ENCODE results near the gene MSS51. TPM values are rescaled to one million over a fixed set of nuclear protein-coding genes. Genes with fewer than 3 reads are reported as not detected.
"Not testable (repeated sequence)": the region's sequence is repeated elsewhere in the genome, so short reads cannot be mapped to it uniquely, and the experiment has no call there.

MSS51 gene
- total RNA-seq, 2 donors from 2014 or later: 2.1 to 2.2 TPM

GRCh38 chr10:73424478-73424877, 8.9 kb downstream of the MSS51 start:
- no peak for DNase-seq (ENCODE audit: low spot score)
- intact Hi-C loops (cut with DNase I): no loop called here

DNA sequence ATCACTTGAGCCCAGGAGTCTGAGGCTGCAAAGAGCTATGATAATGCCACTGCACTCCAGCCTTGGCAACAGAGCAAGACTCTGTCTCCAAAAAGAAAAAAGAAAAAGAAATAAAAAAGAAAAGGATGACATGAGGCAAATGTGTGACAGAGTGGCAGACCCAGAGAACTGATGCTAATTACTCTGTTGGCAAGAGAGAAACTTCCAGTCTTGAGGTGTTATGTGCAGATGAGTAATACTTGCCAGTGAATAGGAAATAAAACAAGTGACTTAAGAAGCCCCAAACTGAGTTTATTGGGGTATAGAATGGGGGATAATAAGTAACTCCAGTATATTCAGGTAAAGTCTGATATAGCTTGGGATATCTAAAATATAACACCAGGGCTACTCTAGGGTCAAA, 10.1 kb downstream of the MSS51 start:
- DNase-seq (ENCODE audit: low spot score): no peak
- intact Hi-C loops (cut with DNase I): no loop called here

DNA sequence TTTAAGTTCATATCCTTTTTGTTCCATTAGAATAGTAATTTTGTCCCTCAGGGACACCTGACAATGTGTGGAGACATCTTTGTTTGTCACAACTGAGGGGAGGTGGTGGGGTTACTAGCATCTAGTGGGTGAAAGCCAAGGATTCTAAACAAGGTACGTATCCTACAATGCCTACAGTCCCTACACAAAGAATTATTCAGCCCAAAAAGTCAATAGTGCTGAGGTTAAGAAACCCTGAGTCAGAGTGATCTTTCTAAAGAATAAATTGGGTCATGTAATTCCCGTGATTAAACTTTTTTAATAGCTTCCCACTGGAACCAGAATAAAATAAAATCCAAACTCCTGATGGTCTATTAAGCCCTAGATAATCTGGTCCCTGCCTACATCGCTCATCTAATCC, 16.8 kb downstream of the MSS51 start:
- intact Hi-C loops (cut with DNase I): no loop called here
- no peak for DNase-seq (ENCODE audit: low spot score)

DNA sequence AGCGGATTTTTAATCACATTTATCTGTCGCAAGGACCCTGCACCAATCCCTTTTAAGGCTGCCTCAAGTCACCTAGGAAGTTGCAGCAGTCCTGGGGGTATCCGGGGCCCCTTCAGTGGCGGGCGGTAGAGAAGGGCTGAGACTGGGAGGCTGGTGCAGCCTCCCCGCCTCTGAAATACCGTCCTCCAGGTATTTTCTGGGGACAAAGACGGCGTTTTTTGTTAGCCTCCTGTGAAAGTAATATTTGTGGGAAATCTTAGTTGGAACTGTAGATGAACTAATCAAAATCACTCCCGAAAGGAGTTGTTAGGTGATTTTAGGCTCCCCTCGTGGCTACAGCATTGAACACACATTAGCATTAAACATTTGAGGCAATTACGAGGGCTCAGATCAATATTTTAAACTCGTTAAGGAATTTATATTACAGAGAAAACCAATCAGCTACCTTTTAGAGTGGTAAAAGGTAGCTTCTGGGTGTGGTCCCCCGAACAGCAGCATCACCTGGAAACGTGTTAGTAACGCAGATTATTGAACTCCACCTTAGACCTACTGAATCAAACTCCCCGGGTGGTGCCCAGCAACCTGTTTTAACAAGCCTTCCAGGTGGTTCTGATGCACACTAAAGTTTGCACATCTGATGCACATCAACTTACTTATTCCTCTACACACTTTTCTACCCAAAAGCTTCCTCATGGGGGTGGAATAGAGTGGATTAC, 19.0 kb downstream of the MSS51 start:
- intact Hi-C loops (cut with DNase I): no loop called here
- DNase-seq (ENCODE audit: low spot score): no peak

DNA sequence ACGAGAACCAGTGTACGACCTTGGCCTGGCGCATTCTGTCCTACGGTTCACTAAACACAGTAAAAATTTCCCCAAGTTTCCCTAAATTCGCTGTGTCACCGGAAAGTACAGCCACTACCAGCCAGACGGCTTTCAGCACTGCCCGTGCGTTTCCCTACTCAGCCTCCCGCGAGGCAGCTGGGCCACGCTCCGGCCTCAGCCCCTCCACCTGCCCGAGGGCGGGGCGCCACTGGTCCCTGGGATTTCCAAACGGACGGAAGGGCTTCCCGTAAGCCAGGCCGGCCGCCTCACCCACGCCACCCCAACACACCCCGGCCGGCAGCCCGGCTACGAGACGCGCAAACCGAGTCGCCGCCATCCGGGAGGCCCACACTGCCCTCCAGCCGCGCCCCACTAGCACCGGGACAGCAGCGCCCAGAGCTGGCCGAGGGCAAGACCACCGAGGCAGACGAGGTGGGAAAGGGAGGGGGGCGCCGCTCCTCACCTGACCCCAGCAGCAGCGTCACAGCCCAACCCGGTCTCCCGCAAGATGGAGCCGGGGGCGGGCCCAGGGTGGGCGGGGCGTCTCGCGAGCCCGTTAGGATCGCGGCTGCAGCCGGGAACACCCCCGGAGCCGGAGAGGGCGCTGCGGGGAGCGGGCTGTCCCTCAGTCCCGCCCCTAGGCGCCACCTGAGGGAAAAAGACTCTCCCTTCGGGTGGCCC, 19.7 kb downstream of the MSS51 start, which contains the start of gene ANXA7:
TSS of gene ANXA7 (minus strand) at position 531 of the 702 bp plus-strand sequence. CDS start 13,202 bp downstream, outside the sequence.
- DNase-seq (ENCODE audit: low spot score): peak; percentile 98
- intact Hi-C loops (cut with DNase I): no loop called here

- DNase-seq (ENCODE audit: low spot score): no peak
- intact Hi-C loops (cut with DNase I): no loop called here
These were observed 20.2 kb downstream of the MSS51 start for GRCh38 chr10:73413108-73413527.

DNA sequence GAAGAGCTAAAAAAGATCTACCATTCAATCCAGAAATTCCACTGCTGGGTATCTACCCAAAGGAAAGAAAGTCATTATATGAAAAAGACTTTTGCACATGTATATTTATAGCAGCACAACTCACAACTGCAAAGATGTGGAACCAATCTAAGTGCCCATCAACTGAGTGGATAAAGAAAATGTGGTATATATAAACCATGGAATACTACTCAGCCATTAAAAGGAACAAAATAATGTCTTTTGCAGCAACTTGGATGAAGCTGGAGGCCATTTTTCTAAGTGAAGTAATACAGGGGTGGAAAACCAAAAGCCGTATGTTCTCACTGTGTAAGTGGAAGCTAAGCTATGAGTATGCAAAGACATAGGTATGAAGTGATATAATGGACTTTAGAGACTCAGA, 22.5 kb downstream of the MSS51 start:
- intact Hi-C loops (cut with DNase I): no loop called here
- no peak for DNase-seq (ENCODE audit: low spot score)

- no peak for DNase-seq (ENCODE audit: low spot score)
- intact Hi-C loops (cut with DNase I): no loop called here
These were observed 24.3 kb downstream of the MSS51 start for GRCh38 chr10:73408978-73409521.

GRCh38 chr10:73408061-73408460, 25.3 kb downstream of the MSS51 start:
- intact Hi-C loops (cut with DNase I): no loop called here
- DNase-seq (ENCODE audit: low spot score): no peak

DNA sequence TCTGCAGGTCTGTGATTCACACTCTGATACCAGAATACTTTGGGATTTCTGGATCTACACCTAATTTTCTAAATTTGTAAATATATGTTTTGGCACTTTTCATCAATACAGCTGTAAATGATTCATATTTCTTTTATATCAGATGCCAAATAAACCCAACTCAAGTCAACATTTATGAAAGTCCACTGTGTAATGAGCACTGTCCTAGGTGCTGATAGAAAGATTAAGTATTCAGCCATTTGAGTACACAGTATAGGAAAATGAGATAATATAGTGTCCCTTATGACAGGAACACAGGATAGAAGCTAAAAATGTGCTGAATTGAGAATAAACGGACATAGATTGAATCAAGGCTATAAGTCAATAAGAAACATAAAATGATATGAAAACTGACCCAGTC, 25.9 kb downstream of the MSS51 start:
- no peak for DNase-seq (ENCODE audit: low spot score)
- intact Hi-C loops (cut with DNase I): no loop called here

GRCh38 chr10:73406846-73407245, 26.5 kb downstream of the MSS51 start:
- DNase-seq (ENCODE audit: low spot score): no peak
- intact Hi-C loops (cut with DNase I): no loop called here

DNA sequence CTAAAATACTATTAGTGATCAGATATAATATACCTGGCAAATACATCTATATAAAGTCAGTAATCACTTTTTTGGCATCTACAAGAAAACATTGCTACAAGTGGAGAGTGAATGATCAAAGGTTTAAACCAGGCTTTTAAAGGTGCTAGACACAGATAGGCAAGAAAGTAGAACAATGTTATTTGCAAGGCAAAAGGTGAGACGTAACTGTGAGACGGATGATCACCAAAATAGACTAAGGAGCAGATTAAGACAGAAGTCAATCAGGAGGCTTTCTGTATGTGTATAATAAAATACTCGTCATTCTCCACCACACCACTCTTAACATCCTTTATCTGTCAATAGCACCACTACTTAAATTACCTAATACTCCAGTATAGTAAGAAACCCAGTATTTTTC, 27.8 kb downstream of the MSS51 start:
- no peak for DNase-seq (ENCODE audit: low spot score)
- intact Hi-C loops (cut with DNase I): no loop called here

DNA sequence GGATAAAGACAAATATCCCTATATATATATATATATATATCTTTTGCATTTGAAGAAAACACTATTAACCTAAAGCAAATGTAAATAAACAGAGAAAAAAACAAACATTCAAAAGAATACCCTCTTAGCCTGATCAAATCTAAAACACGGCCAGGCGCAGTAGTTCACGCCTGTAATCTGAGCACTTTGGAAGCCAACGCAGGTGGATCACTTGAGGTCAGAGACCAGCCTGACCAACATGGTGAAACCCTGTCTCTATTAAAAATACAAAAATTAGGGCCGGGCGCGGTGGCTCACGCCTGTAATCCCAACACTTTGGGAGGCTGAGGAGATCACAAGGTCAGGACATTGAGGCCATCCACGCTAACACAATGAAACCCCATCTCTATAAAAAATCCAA, 28.7 kb downstream of the MSS51 start:
- intact Hi-C loops (cut with DNase I): no loop called here
- no peak for DNase-seq (ENCODE audit: low spot score)

GRCh38 chr10:73401636-73402035, 31.7 kb downstream of the MSS51 start:
- DNase-seq (ENCODE audit: low spot score): no peak
- intact Hi-C loops (cut with DNase I): no loop called here

- DNase-seq (ENCODE audit: low spot score): no peak
- intact Hi-C loops (cut with DNase I): no loop called here
These were observed 34.3 kb downstream of the MSS51 start for GRCh38 chr10:73399063-73399462.

- DNase-seq (ENCODE audit: low spot score): no peak
- intact Hi-C loops (cut with DNase I): no loop called here
These were observed 35.3 kb downstream of the MSS51 start for GRCh38 chr10:73398024-73398423.

- DNase-seq (ENCODE audit: low spot score); intact Hi-C loops (cut with DNase I): not testable (repeated sequence)
These were observed 39.0 kb downstream of the MSS51 start for GRCh38 chr10:73394325-73394724.

DNA sequence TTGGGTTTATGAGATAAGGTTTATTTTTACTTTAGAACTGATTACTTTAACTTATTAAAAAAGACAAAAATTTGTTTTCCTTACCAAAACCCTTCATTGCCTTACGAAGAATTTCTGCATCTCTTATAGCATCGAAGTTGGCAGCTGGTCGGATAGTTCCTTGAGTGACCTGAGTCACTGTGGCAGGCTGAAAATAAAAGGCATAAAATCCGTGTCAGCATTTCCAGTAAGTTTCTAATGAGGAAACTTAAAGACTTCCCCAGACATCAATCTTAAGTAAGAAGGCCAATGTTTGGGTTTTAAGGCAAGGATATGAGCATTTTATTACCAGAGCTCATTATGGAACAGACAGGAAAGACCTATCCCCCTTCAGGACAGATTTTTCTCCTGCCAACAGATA, 45.1 kb downstream of the MSS51 start:
- no peak for DNase-seq (ENCODE audit: low spot score)
- intact Hi-C loops (cut with DNase I): no loop called here

DNA sequence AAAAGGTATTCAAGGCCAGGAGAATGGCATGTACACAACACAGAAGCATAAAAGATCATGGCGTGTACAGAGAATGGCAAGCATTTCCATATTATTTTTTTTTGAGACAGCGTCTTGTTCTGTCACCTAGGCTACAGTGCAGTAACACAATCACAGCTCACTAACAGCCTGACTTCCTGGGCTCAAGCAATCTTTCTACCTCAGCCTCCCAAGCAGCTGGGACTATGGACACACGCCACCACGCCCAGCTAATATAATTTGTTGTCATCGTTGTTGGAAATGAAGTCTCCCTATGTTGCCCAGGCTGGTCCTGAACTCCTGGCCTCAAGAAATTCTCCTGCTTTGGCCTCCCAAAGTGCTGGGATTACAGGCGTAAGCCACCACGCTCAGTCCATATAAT, 46.8 kb downstream of the MSS51 start:
- DNase-seq (ENCODE audit: low spot score): no peak
- intact Hi-C loops (cut with DNase I): no loop called here

DNA sequence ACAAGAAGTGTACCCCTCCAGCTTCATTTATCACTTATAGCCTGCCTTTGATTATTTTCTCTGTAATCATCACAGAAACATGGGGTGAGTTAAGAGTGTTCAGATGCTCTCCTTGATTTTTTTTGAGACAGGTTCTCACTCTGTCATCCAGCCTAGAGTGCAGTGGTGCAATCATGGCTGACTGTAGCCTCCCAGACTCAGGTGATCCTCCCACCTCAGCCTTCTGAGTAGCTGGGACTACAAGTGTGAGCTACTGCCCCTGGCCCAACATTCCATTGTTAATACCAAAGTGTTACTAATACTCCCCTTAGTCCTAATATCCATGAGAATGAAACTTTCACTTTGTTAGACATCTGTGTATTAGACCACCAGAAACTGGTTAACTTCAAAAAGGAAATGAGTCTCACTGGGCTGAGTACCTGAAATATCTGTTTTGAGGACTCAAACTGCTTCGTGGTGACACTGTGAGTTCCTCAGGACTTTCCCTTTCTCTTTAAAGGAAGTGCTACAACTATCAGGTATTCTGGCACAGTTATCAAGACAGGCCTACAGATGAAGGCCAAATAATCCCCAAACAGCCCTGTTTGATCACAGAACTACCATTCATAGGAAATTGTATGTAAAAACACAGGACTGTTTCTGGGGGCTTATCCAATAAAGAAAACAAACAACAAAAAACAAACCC, 54.2 kb downstream of the MSS51 start:
- intact Hi-C loops (cut with DNase I): loop anchor here in 1 of 2 donors (10.0 kb wide), 1 partner anchor 1734 kb away; no protein-coding TSS in a partner anchor
- no peak for DNase-seq (ENCODE audit: low spot score)

Data from posterior vena cava (tissue), 2 donors.